ENCODE results near the gene CT83. TPM values are rescaled to one million over a fixed set of nuclear protein-coding genes. Genes with fewer than 3 reads are reported as not detected.

CT83 gene
- total RNA-seq (not detected in 2 replicates), polyA plus RNA-seq (not detected in 2 replicates), polyA minus RNA-seq (not detected in 2 replicates), Bru-seq, nascent RNA (not detected), BruChase-seq, experiment 1, labeled RNA remaining after a 6-hour chase (not detected), BruChase-seq, experiment 2, labeled RNA remaining after a 2-hour chase (not detected)
- polyA plus RNA-seq (2011; cell fraction: cytosol; rRNA removed) = not detected in 2 replicates
- not detected in 2 replicates for polyA plus RNA-seq (2011; cell fraction: nucleus; rRNA removed)
- polyA plus RNA-seq (2012) = not detected in 2 replicates
- polyA minus RNA-seq (2011; cell fraction: cytosol; rRNA and poly(A)+ RNA removed) = 9.5 TPM
- not detected in 2 replicates for polyA minus RNA-seq (2011; cell fraction: nucleus; rRNA and poly(A)+ RNA removed)
- long read RNA-seq = 0 reads

- FAIRE-seq (no peak), DNase-seq (ENCODE audit: low read depth, low spot score) (no peak)
- no peaks in the 10 kb centered on the region for H3K79me2 ChIP-seq (ENCODE audit: control insufficient read depth, insufficient read depth, low read length)
- H3K4me3 ChIP-seq (replicated peaks in 1 of 3; ENCODE audit: insufficient read depth in 1 of 3, low read depth in 1 of 3, low read length in 3 of 3) = no peak within 1 kb of the TSS
- H3K9ac ChIP-seq (replicated peaks; ENCODE audit: extremely low read depth, insufficient read depth, low read length) = no peak within 1 kb of the TSS
- dilution Hi-C loops (cut with MboI; ENCODE audit: extremely low pct_ligation_motif_present, low sequenced_read_pairs) (no loop called here), intact Hi-C loops (cut with micrococcal nuclease) (no loop called here)
- ChIA-PET CTCF (no interaction called here), POLR2A (no interaction called here)
- H4K20me1 ChIP-seq (replicated peaks; ENCODE audit: control insufficient read depth, extremely low read depth, insufficient read depth, low read length) = no peaks in the 10 kb centered on the region
- no TSS peak for BruUV-seq (replicated peaks)
- no peaks in the 10 kb centered on the region for H3K9me1 ChIP-seq (replicated peaks; ENCODE audit: control insufficient read depth, extremely low read depth, insufficient read depth, low read length)
- no peaks in the 10 kb centered on the region for H3K9me3 ChIP-seq (replicated peaks; ENCODE audit: control insufficient read depth, insufficient read depth, low read length)
- H3K4me2 ChIP-seq (ENCODE audit: insufficient read depth, low read length) = no peak within 1 kb of the TSS
- no peak within 1 kb of the TSS for H3K27ac ChIP-seq (ENCODE audit: insufficient read depth, low read depth, low read length)
- H2AFZ ChIP-seq (ENCODE audit: low read depth, low read length) = no peak within 1 kb of the TSS
- H3K4me1 ChIP-seq (ENCODE audit: control insufficient read depth, extremely low read depth, insufficient read depth, low read length) = no peaks in the 10 kb centered on the region
- no peaks in the 10 kb centered on the region for H3K36me3 ChIP-seq (ENCODE audit: control insufficient read depth in 2 of 2, extremely low read depth in 1 of 2, insufficient read depth in 2 of 2, low read length in 2 of 2)
- no peaks in the 10 kb centered on the region for H3K27me3 ChIP-seq (ENCODE audit: control insufficient read depth in 2 of 2, insufficient read depth in 2 of 2, low read length in 2 of 2)
- TF ChIP-seq POLR2A (IDR thresholded peaks at IDR 0.05; ENCODE audit: low read depth, low read length) (no peak), POLR2AphosphoS5 (IDR thresholded peaks at IDR 0.05; ENCODE audit: insufficient read depth, low read depth, low read length) (no peak), MYC (IDR thresholded peaks at IDR 0.05; ENCODE audit: low read depth, low read length) (no peak), GATA2 (IDR thresholded peaks at IDR 0.05; ENCODE audit: insufficient read depth, insufficient read length, low read depth, low read length) (no peak), JUN (IDR thresholded peaks at IDR 0.05; ENCODE audit: borderline replicate concordance, insufficient read depth, insufficient read length, low read depth) (no peak), EZH2 (IDR thresholded peaks at IDR 0.05; ENCODE audit: borderline replicate concordance, low read depth, low read length, severe bottlenecking) (no peak), FOS (IDR thresholded peaks at IDR 0.05; ENCODE audit: borderline replicate concordance, insufficient read depth, low read length) (no peak)
- TF ChIP-seq, protein P1, sequence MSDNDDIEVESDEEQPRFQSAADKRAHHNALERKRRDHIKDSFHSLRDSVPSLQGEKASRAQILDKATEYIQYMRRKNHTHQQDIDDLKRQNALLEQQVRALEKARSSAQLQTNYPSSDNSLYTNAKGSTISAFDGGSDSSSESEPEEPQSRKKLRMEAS (IDR thresholded peaks at IDR 0.05; ENCODE audit: insufficient read depth, insufficient read length) = no peak
- TF ChIP-seq, protein P2, sequence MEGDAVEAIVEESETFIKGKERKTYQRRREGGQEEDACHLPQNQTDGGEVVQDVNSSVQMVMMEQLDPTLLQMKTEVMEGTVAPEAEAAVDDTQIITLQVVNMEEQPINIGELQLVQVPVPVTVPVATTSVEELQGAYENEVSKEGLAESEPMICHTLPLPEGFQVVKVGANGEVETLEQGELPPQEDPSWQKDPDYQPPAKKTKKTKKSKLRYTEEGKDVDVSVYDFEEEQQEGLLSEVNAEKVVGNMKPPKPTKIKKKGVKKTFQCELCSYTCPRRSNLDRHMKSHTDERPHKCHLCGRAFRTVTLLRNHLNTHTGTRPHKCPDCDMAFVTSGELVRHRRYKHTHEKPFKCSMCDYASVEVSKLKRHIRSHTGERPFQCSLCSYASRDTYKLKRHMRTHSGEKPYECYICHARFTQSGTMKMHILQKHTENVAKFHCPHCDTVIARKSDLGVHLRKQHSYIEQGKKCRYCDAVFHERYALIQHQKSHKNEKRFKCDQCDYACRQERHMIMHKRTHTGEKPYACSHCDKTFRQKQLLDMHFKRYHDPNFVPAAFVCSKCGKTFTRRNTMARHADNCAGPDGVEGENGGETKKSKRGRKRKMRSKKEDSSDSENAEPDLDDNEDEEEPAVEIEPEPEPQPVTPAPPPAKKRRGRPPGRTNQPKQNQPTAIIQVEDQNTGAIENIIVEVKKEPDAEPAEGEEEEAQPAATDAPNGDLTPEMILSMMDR (IDR thresholded peaks at IDR 0.05; ENCODE audit: extremely low read depth in 1 of 2, insufficient read depth in 1 of 2, low read depth in 1 of 2, low read length in 2 of 2) = no peak
Measured at GRCh38 chrX:116462822-116463221, at the start of gene CT83. CT83 (minus strand) TSS chrX:116462976; CDS start chrX:116462856, 120 bp downstream.
